Cardiac fibroblast (primary cell): Measurements from ENCODE around the gene AK4.

Experiments used
- DNase-seq, 2 donors: peaks; one replicate each; pipeline versions ENCODE4 v3.0.0 to v3.0.0-alpha.2; 2010; ENCODE audit warnings: low read depth in 2 of 2
- H3K4me3 ChIP-seq, 2 donors: replicated peaks in 1 of 2; 1 replicate in 1 of 2; 2 replicates in 1 of 2; pipeline ENCODE4 v1.5.1; 2011; ENCODE audit warnings: low read depth in 2 of 2, low read length in 2 of 2, mild to moderate bottlenecking in 2 of 2, moderate library complexity in 1 of 2
- CTCF ChIP-seq: IDR thresholded peaks from one replicate; pipeline ENCODE4 v1.5.1; 2011; ENCODE audit warnings: low read depth, mild to moderate bottlenecking, low read length, inconsistent platforms

The AK4 gene

GRCh38 chr1:65247419-65248359, 99.7 kb downstream of the AK4 start:
- peak; percentile 79 to 91 for DNase-seq
- TF ChIP-seq CTCF = no peak
- H3K4me3 ChIP-seq = no peak overlapping the region

GRCh38 chr1:65250826-65251225, 102.8 kb downstream of the AK4 start:
- H3K4me3 ChIP-seq = no peak overlapping the region
- no peak for TF ChIP-seq CTCF
- DNase-seq = no peak

DNA sequence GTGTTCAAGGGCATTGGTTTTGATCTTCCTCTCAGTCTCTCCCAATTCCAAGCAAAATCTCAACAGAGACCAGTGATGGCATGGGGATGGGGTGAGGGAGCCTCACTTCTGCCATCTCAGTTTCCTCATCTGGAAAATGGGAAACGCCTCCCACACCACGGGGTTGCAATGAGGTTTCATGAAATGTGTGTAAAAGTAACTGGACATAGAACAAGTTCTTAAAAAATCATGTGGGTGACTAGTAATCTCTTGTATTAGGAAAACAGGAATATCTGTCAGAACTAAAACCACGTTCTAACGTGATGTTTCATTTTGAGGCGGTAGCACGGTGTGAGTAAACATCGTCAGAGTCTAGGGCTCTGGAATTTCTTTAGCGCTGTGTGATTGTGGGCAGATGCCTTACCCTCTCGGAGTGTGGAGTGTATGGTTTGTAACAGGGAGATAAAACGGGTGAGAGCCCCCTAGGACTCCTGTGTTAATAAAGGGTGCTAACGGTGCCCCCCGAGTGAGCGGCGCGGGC, 105.9 kb downstream of the AK4 start:
- peak overlapping the region; percentile 42 to 74 for H3K4me3 ChIP-seq
- peak in 1 of 2 donors; percentile 49 for DNase-seq
- no peak for TF ChIP-seq CTCF

DNA sequence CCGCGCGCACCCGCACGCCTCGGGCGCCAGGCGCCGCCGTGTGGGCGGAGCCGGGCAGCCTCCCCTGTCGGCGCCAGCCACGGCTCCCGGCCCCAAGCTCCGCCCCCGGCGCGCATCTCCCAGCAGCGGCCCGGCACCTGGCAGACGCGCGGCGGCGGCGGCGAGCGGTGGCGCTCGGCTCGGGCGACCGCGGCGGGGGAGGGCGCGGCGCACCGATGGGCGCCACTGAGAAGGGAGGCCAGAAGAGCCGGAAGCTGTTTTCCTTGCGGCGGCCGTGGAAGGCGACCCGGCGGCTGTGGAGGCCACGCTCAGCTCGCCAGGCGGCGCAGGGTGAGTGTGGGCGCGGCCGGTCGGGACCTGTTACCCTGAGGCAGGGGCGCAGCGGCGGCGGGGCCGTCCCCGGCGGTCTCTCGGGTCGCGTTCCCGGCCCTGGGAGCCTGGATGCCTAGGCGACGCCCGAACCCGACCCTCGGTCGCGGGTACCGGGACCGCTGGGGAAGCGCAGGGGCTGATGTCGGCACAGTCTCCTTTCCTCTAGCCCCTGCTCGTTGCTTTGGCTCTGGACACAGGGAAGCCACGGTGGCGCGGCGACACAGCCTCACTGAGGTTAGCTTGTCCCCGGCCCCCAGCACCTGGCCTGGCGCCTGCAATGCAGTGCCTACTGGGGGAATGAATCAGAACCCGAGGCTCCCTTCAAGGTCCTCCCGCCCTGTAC, 106.5 kb downstream of the AK4 start:
- no peak for TF ChIP-seq CTCF
- DNase-seq = peak; percentile 50 to 55
- H3K4me3 ChIP-seq = peak overlapping the region; percentile 59 to 74

DNA sequence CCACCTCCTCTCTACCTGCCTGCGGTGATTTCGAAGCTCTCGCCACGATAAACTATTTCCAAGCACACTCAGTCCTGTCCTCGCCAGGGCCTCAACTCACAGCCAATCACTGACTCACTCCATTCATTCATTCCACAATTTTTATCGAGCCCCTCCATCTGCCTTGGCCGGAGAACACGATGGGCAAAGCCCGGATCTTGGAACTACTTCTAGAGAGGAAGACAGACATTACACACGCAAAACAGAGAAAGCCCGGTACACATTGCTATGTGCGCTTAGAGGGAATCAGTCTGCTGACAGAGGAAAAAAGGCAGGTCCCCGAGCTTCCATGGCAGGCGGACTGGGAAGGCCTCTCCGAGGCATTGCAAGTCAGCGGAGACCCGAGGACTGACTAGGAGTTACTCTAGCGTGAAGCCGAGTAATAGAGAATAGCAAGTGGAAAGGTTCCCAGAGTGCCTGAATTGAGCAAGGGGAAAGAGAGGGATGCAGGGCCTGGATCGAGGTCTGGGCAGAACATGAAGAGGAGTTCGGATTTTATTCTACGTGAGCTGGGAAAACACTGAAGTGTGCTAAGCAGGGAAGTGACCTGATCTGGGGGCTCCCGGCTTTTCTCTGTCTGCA, 107.1 kb downstream of the AK4 start:
- peak; percentile 17 to 24 for DNase-seq
- no peak for TF ChIP-seq CTCF

DNA sequence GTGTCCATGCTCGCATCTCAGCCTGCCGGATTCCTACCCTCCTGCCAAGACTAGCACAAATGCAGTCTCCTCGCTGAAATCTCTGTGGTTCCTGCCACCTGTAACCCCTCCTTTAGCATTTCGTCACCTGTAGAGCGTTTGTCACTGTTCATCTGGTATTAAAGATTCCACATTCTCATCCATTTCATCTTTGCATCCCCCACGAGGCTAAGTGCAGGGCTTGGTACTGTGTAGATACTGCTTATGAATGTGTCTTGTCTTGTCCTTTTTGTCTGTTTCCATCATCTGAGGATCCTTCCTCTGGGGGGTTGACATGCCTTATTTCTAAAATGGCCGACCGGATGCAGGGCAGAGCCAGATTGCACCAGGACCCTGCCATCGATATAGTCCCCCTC, 107.7 kb downstream of the AK4 start:
- TF ChIP-seq CTCF = no peak
- DNase-seq = no peak
- H3K4me3 ChIP-seq = peak overlapping the region in 1 of 2 donors; percentile 74

More for the DNA sequence above, 107.1 kb downstream of the AK4 start:
- H3K4me3 ChIP-seq = peak overlapping the region; percentile 59 to 74
